ENCODE results near the gene ZBED1.
"Not testable (repeated sequence)": the region's sequence is repeated elsewhere in the genome, so short reads cannot be mapped to it uniquely, and the experiment has no call there.

DNA sequence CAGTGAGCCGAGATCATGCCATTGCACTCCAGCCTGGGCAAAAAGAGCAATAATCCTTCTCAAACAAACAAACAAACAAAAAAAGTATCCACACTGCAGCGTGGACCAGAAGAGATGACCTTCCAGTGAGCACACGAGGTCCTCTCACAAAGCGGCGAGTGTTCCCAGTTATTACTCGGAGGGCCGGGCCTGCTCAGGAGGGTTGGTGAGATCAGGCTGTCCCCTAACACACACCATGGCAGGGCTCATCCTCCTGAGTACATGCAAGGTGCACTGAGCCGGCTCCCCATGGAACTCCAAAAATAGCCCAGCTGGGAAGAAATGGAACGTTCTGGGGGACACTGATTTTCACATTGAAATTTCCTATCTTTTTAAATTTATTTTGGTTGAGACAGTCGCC, 40.7 kb downstream of the ZBED1 start:
- TF ChIP-seq, protein P1, sequence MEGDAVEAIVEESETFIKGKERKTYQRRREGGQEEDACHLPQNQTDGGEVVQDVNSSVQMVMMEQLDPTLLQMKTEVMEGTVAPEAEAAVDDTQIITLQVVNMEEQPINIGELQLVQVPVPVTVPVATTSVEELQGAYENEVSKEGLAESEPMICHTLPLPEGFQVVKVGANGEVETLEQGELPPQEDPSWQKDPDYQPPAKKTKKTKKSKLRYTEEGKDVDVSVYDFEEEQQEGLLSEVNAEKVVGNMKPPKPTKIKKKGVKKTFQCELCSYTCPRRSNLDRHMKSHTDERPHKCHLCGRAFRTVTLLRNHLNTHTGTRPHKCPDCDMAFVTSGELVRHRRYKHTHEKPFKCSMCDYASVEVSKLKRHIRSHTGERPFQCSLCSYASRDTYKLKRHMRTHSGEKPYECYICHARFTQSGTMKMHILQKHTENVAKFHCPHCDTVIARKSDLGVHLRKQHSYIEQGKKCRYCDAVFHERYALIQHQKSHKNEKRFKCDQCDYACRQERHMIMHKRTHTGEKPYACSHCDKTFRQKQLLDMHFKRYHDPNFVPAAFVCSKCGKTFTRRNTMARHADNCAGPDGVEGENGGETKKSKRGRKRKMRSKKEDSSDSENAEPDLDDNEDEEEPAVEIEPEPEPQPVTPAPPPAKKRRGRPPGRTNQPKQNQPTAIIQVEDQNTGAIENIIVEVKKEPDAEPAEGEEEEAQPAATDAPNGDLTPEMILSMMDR (IDR thresholded peaks at IDR 0.05): not testable (repeated sequence)
- TF ChIP-seq POLR2A, POLR2AphosphoS5 (IDR thresholded peaks at IDR 0.05): not testable (repeated sequence)
